ENCODE measurements around the gene GADD45GIP1.

DNA sequence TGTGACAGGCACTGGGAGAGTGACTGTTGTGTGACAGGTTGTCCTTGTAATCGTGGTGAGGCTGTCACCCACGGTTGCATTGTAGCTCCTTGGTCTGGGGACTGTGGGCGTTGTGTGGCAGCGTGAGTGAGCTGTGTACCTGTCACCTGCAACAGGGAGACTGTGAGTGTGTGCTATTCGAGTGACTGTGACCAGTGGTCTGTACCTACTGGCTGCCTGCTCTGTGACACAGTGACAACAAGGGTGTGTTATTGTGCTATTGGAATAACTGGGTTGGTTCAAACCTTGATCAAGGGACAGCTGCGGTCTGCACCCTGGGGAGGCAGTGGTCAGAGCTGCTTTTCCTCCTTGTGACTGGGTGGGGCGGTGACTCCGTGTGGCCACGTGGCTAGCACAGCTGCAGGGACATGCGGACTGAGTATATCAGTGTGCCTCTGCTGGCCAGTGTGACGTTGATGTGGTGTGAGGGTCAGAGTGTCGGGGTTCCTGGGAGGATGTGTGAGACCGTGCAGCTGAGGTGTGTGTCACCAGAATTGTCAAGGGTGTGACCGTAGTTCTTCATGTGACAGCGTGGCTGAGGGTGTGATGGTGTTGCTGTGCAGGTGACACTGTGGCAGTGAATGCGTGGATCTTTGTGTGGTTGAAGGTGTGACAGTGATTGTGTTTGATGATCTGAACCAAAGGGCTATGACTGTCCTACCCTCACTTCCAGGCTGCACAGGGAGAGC lies 28.2 kb upstream of the GADD45GIP1 start:
- TF ChIP-seq, protein P1, sequence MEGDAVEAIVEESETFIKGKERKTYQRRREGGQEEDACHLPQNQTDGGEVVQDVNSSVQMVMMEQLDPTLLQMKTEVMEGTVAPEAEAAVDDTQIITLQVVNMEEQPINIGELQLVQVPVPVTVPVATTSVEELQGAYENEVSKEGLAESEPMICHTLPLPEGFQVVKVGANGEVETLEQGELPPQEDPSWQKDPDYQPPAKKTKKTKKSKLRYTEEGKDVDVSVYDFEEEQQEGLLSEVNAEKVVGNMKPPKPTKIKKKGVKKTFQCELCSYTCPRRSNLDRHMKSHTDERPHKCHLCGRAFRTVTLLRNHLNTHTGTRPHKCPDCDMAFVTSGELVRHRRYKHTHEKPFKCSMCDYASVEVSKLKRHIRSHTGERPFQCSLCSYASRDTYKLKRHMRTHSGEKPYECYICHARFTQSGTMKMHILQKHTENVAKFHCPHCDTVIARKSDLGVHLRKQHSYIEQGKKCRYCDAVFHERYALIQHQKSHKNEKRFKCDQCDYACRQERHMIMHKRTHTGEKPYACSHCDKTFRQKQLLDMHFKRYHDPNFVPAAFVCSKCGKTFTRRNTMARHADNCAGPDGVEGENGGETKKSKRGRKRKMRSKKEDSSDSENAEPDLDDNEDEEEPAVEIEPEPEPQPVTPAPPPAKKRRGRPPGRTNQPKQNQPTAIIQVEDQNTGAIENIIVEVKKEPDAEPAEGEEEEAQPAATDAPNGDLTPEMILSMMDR (conservative IDR thresholded peaks at IDR 0.05; ENCODE audit: low read length) = no peak
- no peak for TF ChIP-seq EZH2phosphoT487 (IDR thresholded peaks at IDR 0.05; ENCODE audit: borderline replicate concordance)
